ENCODE data around the gene MIB1.

Gene MIB1

DNA sequence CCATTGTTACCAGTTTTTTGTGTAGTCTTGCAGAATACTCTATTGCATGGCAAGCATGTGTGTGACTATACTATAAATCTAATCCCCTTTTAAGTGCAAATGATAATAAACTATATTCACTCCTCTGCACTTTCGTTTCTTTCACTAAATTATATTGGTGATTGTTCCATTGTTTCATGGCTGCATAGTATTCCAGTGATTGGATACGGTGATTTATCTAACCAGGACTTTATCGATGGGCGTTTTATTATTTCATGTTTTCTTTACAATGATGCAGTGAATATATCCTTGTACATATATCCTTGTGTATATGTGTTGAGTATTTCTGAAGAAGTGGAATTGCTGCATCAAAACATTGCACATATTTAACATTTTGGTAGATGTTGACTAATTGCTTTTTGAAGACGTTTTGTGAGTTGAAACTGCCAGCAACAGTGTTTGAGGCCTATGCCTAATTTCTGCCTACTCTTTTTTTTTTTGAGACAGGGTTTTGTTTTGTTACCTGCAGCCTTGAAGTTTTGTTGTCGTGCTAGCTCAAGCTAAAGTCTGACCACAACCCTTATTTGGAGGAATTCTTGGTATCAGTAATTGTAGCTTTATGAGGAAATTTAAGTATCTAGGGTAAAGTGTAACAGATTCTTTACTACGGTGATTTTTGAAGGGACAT, 2.7 kb downstream of the MIB1 start:
- no peak for DNase-seq (ENCODE audit: low read depth, low spot score)
- TF ChIP-seq, protein P1, sequence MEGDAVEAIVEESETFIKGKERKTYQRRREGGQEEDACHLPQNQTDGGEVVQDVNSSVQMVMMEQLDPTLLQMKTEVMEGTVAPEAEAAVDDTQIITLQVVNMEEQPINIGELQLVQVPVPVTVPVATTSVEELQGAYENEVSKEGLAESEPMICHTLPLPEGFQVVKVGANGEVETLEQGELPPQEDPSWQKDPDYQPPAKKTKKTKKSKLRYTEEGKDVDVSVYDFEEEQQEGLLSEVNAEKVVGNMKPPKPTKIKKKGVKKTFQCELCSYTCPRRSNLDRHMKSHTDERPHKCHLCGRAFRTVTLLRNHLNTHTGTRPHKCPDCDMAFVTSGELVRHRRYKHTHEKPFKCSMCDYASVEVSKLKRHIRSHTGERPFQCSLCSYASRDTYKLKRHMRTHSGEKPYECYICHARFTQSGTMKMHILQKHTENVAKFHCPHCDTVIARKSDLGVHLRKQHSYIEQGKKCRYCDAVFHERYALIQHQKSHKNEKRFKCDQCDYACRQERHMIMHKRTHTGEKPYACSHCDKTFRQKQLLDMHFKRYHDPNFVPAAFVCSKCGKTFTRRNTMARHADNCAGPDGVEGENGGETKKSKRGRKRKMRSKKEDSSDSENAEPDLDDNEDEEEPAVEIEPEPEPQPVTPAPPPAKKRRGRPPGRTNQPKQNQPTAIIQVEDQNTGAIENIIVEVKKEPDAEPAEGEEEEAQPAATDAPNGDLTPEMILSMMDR (IDR thresholded peaks at IDR 0.05; ENCODE audit: low read depth, low read length), result no peak
- no peak overlapping the region for H3K4me3 ChIP-seq (ENCODE audit: low read depth, low read length)
- in situ Hi-C loops (cut with HindIII; ENCODE audit: low sequenced_read_pairs), result no loop called here

DNA sequence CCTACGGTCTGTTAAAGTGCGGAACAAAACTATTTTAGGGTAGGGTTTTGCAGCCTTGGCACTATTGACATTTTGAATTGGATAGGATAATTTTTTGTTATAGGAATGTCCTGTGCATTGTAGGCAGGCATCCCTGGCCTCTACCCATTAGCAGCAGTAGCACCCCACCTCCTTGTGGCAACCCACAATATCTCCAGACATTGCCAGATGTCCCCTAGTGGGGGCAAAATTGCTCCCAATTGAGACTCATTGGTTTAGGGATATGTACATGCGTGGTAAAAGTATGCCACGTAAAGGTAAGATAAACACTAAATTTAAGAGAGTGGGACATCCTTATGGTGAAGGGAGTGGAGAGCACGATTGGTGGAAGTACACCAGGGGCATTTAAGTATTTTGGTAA, 4.6 kb downstream of the MIB1 start:
- in situ Hi-C loops (cut with HindIII; ENCODE audit: low sequenced_read_pairs), result no loop called here
- TF ChIP-seq, protein P1 (IDR thresholded peaks at IDR 0.05; ENCODE audit: low read depth, low read length), result no peak
- no peak overlapping the region for H3K4me3 ChIP-seq (ENCODE audit: low read depth, low read length)
- DNase-seq (ENCODE audit: low read depth, low spot score), result no peak

DNA sequence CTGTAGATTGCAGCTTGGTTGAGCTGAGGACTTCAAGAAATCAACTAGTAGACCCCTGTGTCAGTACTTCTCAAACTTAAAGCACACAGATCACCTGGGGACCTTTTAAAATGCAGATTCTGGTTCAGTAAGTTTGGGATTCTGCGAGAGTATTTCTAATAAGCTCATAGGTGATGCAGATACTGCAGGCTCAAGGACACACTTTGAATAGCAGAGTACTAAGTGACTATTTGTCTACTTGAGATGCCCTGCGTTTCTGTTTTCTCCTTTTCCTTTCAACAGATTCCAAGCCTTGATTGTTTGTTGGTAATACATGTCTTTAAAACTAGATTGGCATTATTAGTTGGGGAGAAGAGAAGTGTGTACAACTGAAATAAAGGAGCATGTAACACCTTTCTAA, 6.7 kb downstream of the MIB1 start:
- no peak overlapping the region for H3K4me3 ChIP-seq (ENCODE audit: low read depth, low read length)
- TF ChIP-seq, protein P1 (IDR thresholded peaks at IDR 0.05; ENCODE audit: low read depth, low read length), result no peak
- no peak for DNase-seq (ENCODE audit: low read depth, low spot score)
- in situ Hi-C loops (cut with HindIII; ENCODE audit: low sequenced_read_pairs), result no loop called here

DNA sequence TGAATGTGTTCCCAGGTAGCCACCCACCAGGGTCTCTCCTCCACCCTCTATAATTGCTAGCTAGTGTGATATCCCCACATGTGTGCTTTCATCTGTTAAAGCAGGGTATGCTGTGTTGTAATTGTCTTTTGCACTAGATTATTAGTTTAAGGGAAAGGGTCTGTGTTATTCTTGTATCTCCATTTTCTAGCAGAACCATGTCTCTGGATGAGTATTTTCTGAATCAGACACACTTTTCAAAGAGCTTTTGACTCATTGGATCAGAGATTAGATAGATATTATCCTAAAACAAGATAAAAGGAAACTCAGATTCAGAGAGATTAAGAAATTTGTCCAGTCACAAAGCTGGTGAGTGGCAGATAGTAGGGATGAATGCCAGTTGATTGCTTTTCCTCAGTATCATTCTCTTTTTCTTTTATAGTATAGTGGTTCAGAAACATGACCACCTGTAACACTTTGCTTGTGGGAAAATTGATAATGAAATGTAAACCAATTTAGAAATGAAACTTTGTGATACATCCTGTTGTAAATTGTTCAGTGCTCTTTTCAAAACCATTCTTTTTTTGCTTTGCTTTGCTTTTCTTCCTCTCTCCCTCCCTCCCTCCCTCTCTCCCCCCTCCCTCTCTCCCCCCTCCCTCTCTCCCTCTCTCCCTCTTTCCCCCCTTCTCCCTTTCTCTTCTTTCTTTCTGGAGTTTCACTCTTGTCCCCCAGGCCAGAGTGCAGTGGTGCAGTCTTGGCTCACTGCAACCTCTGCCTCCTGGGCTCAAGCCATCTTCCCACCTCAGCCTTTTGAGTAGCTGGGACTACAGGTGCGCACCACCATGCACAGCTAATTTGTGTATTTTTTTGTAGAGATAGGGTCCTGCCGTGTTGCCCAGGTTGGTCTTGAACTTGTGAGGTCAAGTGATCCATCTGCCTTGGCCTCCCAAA, 7.4 kb downstream of the MIB1 start:
- DNase-seq (ENCODE audit: low read depth, low spot score), result no peak
- in situ Hi-C loops (cut with HindIII; ENCODE audit: low sequenced_read_pairs), result no loop called here
- no peak overlapping the region for H3K4me3 ChIP-seq (ENCODE audit: low read depth, low read length)
- TF ChIP-seq, protein P1 (IDR thresholded peaks at IDR 0.05; ENCODE audit: low read depth, low read length), result no peak

DNA sequence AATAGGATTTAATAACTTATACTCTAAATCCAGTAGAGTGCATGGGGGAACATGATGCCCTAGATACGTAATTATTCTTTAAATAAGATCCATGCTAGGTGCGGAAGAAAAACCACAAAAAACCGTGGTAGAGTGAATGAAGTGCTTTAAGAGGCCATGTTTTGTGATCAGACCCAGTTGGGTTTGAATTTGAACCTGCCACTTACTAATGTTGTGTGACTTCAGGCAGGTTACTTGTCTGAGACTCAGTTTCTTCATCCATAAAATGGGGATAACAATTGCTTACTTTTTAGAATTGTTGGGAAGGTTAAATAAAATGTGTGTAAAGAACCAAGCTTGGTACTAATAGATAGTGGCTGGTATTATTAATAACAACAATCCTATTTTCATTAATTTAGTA, 17.2 kb downstream of the MIB1 start:
- H3K4me3 ChIP-seq (ENCODE audit: low read depth, low read length), result no peak overlapping the region
- in situ Hi-C loops (cut with HindIII; ENCODE audit: low sequenced_read_pairs), result no loop called here
- no peak for DNase-seq (ENCODE audit: low read depth, low spot score)
- TF ChIP-seq, protein P1 (IDR thresholded peaks at IDR 0.05; ENCODE audit: low read depth, low read length), result no peak

DNA sequence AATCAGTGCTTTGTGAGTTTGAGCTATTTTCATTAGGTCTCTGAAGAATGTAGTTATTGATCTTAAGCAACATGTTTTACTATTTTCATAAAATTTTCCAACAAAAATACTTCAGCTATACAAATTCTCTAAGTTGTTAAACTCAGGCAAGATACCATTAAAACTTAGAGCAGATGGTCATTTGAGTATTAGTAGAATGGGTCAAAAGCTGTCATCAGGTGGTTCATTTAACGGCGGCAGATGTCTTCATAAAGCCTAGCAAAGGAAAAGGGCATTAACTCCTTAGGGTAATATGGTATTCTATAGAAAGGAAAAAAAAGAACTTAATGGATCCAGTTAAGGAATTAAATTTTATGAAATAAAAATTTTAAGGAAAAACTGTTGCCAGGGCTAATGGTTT, 19.2 kb downstream of the MIB1 start:
- in situ Hi-C loops (cut with HindIII; ENCODE audit: low sequenced_read_pairs), result no loop called here
- DNase-seq (ENCODE audit: low read depth, low spot score), result no peak
- no peak overlapping the region for H3K4me3 ChIP-seq (ENCODE audit: low read depth, low read length)
- TF ChIP-seq, protein P1 (IDR thresholded peaks at IDR 0.05; ENCODE audit: low read depth, low read length), result no peak

All from astrocyte of the spinal cord (primary cell).